ENCODE data around the gene COL9A3. TPM values are rescaled to one million over a fixed set of nuclear protein-coding genes. Genes with fewer than 3 reads are reported as not detected.
"Not testable (repeated sequence)": the region's sequence is repeated elsewhere in the genome, so short reads cannot be mapped to it uniquely, and the experiment has no call there.

Gene COL9A3
- total RNA-seq, 2 experiments from 2014 or later = 0.42 to 0.82 TPM

DNA sequence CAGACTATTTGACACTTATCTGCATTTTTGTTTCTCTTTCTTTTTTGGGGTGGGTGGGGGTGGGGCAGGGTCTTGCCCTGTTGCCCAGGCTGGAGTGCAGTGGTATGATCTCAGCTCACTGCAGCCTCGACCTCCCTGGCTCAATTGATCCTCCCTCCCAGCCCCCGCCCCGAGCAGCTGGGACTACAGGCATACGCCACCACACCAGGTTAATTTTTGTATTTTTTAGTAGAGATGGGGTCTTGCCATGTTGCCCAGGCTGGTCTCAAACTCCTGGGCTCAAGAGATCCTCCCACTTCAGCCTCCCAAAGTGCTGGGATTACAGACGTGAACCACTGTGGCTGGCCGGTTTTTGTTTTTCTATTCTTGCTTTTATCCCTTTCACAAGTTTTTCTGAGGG is 36.5 kb downstream of the COL9A3 start:
- POLR2A ChIA-PET; H3K27me3 Mint-ChIP-seq; DNase-seq; ATAC-seq (ENCODE audit: low read depth); H3K4me3 Mint-ChIP-seq; H3K27ac Mint-ChIP-seq; H3K9me3 Mint-ChIP-seq; H3K4me1 Mint-ChIP-seq: not testable (repeated sequence)
- H3K36me3 Mint-ChIP-seq = peaks cover 21% of the 10 kb centered on the region

DNA sequence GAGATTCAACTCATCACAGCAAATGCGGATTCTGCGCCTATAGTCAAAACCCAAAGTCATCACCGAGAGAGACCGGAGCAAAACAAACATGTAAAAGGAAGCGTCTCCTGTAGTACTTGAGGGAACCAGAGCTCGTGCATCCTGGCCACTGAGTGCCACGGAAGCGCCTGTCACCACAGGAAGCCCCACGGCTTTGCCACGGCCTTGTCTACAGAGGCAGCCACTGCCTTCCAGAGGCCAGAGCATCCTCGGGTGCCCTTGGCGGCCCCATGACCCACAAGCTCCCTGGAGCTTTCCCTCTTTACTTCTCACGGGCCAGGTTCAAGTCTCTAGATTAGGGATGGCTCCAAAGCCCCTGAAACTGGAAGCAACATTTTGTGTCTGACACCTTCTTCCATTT is 37.3 kb downstream of the COL9A3 start:
- H3K9me3 Mint-ChIP-seq = no peaks in the 10 kb centered on the region
- no peak overlapping the region for H3K4me3 Mint-ChIP-seq
- POLR2A ChIA-PET = no interaction called here
- no peaks in the 10 kb centered on the region for H3K27me3 Mint-ChIP-seq
- no peak overlapping the region for H3K27ac Mint-ChIP-seq
- ATAC-seq (ENCODE audit: low read depth) (no peak), DNase-seq (no peak)
- peaks cover 21% of the 10 kb centered on the region for H3K36me3 Mint-ChIP-seq
- peaks cover 7% of the 10 kb centered on the region for H3K4me1 Mint-ChIP-seq

DNA sequence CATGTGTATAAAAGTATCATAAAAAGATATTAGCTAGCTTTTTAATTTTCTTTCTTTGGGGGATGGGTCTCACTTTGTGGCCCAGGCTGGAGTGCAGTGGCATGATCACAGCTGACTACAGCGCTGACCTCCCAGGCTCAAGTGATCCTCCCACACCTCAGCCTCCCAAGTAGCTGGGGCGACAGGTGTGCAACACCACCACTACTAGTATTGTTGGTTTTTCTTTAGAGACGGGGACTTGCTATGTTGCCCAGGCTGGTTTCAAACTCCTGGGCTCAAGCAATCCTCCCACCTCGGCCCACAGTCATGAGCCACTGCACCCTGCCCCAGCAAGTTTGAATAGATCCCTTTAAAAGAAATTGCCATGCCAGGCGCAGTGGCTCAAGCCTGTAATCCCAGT is 38.3 kb downstream of the COL9A3 start:
- ATAC-seq (ENCODE audit: low read depth) (no peak), DNase-seq (no peak)
- Mint-ChIP-seq H3K4me1 (peaks cover 9% of the 10 kb centered on the region), H3K36me3 (peaks cover 19% of the 10 kb centered on the region), H3K4me3 (no peak overlapping the region), H3K27me3 (no peaks in the 10 kb centered on the region), H3K27ac (no peak overlapping the region), H3K9me3 (no peaks in the 10 kb centered on the region)
- POLR2A ChIA-PET = no interaction called here

DNA sequence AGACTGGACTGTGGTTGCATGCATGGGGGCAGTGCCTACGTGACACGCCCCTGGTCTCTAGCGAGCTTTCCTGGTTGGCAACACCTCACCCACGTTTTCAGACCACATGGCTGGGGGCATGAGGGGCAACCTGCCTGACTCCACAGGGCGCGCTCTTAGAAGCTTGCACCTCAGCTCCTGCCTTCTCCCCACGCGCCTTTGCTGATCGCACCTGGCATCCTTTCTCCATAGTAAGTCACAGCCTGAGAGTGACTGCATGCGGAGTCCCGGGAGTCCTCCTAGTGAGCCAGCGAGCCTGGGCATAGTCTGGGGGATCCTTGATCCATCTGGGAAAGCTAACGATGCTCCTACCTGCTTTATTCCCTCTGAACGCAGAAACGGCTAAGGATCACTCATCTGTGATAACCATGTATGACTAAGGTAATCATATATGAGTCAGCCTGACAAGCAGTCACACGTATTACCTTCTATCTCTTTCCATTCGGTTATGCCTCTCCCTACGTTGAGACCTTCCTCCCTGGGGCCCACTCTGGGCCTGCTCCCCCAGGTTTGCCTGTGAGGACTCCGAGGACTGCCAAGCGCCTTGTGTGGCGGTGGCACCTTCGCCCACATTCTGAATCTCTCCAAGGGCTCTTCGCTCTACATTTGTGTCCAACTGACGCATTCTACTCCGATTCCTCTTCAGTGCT is 40.2 kb downstream of the COL9A3 start:
- ATAC-seq (ENCODE audit: low read depth) = no peak

GRCh38 chr20:62858058-62858830 is 41.4 kb downstream of the COL9A3 start:
- Mint-ChIP-seq H3K27me3 (peaks cover 13% of the 10 kb centered on the region), H3K9me3 (no peaks in the 10 kb centered on the region), H3K36me3 (peaks cover 11% of the 10 kb centered on the region), H3K4me3 (no peak overlapping the region), H3K27ac (no peak overlapping the region), H3K4me1 (peaks cover 14% of the 10 kb centered on the region)
- POLR2A ChIA-PET = interaction anchor here (0.8 kb wide), 2 partner anchors 12 to 27 kb away, joined by 3 read pairs; no protein-coding TSS in a partner anchor
- no peak for DNase-seq
- ATAC-seq (ENCODE audit: low read depth) = no peak

More for the DNA sequence above, 40.2 kb downstream of the COL9A3 start:
- Mint-ChIP-seq H3K36me3 (peaks cover 19% of the 10 kb centered on the region), H3K27me3 (peaks cover 5% of the 10 kb centered on the region), H3K9me3 (no peaks in the 10 kb centered on the region), H3K4me1 (peaks cover 13% of the 10 kb centered on the region), H3K27ac (no peak overlapping the region), H3K4me3 (no peak overlapping the region)
- DNase-seq = no peak
- POLR2A ChIA-PET = no interaction called here

DNA sequence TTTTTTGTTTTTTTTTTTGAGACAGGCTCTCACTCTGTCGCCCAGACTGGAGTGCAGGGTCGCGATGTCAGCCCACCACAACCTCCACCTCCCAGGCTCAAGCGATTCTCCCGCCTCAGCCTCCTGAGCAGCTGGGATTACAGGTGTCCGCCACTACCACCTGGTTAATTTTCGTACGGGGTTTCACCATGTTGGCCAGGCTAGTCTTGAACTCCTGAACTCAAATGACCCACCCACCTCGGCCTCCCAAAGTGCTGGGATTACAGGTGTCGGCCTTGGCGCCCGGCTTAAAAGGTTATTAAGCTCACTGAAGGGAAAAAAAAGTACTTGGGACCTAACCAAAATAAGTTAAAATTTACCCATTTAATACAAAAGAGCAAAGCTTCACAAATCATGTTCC is 42.9 kb downstream of the COL9A3 start:
- Mint-ChIP-seq H3K27me3 (peaks cover 16% of the 10 kb centered on the region), H3K36me3 (peaks cover 8% of the 10 kb centered on the region), H3K4me3 (peak overlapping the region; percentile 59), H3K9me3 (no peaks in the 10 kb centered on the region), H3K4me1 (peaks cover 13% of the 10 kb centered on the region), H3K27ac (no peak overlapping the region)
- POLR2A ChIA-PET = no interaction called here
- no peak for ATAC-seq (ENCODE audit: low read depth)
- DNase-seq = no peak

GRCh38 chr20:62860391-62860923 is 43.6 kb downstream of the COL9A3 start:
- Mint-ChIP-seq H3K27me3 (peaks cover 17% of the 10 kb centered on the region), H3K36me3 (peaks cover 6% of the 10 kb centered on the region), H3K4me3 (peak overlapping the region; percentile 59), H3K27ac (no peak overlapping the region), H3K9me3 (no peaks in the 10 kb centered on the region), H3K4me1 (peaks cover 13% of the 10 kb centered on the region)
- no peak for DNase-seq
- ATAC-seq (ENCODE audit: low read depth) = peak; percentile 6
- POLR2A ChIA-PET = interaction anchor here (1.3 to 1.5 kb wide), 2 partner anchors 27 to 65 kb away, joined by 4 read pairs; partner anchors contain the start of gene DIDO1

DNA sequence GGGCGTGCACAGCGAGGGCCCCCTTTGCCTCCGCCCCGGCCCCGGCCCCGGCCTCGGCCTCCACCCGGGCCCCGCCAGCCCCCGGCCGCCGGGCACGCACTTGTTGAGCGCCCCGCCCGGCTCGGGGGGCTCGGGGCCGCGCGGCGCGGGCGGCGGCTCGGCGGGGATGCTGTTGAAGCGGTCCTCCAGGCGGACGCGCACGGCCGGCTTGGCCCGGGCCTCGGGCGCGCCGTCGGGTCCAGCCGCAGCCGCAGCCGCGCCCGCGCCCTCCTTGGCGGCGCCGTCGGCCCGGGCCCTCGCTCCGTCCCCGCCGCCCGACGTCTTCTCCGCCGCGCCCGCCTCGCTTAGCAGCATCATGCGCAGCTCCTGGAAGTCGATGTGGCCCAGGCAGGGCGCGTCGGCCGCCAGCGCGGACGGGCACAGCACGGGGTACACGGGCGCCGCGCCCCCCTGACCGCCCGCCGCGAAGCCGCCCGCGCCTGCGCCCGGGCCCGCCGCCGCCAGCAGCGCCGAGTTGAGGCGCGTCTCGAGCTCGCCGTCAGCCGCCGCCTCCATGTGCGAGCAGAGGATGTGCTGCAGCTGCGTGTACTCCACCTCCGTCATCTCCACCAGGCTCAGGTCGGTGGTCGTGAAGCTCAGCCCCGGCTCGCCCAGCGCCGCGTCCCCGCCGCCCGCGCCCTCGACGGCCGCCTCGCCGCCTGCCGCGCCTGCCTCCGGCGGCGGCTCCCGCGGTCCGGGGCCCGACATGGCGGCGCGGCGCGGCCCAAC is 44.3 kb downstream of the COL9A3 start:
- H3K27me3 Mint-ChIP-seq = peaks cover 18% of the 10 kb centered on the region
- POLR2A ChIA-PET = interaction anchor here (0.9 to 1.5 kb wide), 4 partner anchors 26 to 67 kb away, joined by 3 to 4 read pairs (median 4); partner anchors contain the start of gene DIDO1
- no peaks in the 10 kb centered on the region for H3K9me3 Mint-ChIP-seq
- H3K4me3 Mint-ChIP-seq = peak overlapping the region; percentile 37
- peaks cover 6% of the 10 kb centered on the region for H3K36me3 Mint-ChIP-seq
- peaks cover 13% of the 10 kb centered on the region for H3K4me1 Mint-ChIP-seq
- no peak overlapping the region for H3K27ac Mint-ChIP-seq
- ATAC-seq (ENCODE audit: low read depth) (peak; percentile 40), DNase-seq (peak; percentile 50)

DNA sequence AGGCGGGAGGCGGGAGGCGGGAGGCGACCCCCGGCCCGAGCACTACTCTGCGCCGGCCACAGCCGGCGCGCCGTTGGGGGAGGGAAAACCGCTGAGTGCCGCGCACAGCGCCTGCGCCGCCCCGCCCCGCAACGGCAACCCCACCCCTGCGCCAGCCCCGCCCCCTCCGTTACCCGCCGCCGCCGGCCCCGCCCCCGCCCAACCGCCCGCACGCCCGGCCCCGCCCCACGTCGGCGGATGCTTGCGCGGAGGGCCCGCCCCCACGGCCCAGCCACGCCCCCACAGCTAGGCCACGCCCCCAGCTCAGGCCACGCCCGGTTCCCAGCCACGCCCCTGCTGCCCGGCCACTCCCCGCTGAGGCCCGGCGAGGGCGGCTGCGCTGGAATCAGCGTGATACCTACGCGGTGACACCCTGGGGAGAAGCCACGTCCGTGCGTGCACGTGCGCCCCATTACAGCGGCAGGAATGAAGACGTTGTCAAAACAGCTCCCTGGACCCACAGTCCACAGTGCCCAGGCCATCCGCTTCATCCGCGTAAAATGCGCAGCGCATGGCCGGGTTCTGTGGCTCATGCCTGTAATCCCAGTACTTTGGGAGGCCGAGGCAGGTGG is 45.0 kb downstream of the COL9A3 start, which contains the start of gene TCFL5:
TSS of gene TCFL5 (minus strand) at position 97 of the 611 bp plus-strand sequence. CDS start 152 bp downstream, outside the sequence.
- Mint-ChIP-seq H3K27ac (peak within 1 kb of the TSS; percentile 36), H3K27me3 (peaks cover 18% of the 10 kb centered on the region), H3K9me3 (no peaks in the 10 kb centered on the region), H3K4me1 (peaks cover 13% of the 10 kb centered on the region), H3K36me3 (peaks cover 5% of the 10 kb centered on the region), H3K4me3 (peak within 1 kb of the TSS; percentile 64)
- ATAC-seq (ENCODE audit: low read depth) (peak; percentile 83), DNase-seq (peak; percentile 99)
- POLR2A ChIA-PET = interaction anchor here (0.7 to 1.5 kb wide), 6 partner anchors 25 to 439 kb away, joined by 3 to 5 read pairs (median 4); partner anchors contain the start of gene DIDO1

DNA sequence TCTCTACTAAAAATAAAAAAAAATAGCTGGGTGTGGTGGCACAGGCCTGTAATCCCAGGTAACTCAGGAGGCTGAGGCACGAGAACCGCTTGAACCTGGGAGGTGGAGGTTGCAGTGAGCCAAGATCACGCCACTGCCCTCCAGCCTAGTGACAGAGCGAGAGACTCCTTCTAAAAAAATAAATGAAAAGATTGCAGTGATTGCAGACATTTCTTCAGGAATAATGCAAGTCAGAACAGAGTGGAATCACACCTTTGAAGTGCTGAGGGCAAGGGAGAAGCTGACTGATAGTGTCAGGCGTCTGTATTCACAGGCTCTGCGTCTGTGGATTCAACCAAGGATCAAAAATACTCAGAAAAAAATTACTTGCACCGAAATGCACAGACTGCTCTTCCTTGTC is 47.4 kb downstream of the COL9A3 start:
- Mint-ChIP-seq H3K27ac (no peak overlapping the region), H3K27me3 (peaks cover 26% of the 10 kb centered on the region)
- POLR2A ChIA-PET = no interaction called here

DNA sequence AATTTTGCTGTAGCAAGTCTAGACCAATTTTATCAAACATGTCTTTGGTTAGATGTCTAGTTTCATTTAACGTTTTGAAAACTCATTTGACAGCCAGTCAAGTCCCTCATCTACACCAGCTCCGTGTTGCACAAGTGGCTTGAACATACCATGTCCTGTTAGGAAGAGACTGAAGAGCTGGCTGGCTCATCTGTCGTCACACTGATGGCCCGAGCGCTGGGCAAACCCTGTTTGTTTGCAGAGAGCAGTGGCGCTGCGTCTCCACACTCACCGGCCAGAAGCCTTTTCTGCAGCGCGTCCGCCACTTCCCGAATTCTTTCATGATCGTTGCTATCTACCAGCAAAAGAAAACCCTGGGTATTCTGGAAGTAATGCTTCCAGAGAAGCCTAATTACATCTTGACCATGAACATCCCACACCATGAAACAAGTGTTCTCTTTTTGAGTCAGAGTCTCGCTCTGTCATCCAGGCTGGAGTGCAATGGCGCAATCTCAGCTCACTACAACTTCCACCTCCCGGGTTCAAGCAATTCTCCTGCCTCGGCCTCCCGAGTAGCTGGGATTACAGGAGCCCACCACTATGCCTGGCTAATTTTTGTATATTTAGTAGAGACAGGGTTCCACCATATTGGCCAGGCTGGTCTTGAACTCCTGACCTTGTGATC is 55.5 kb downstream of the COL9A3 start:
- Mint-ChIP-seq H3K4me1 (peaks cover 10% of the 10 kb centered on the region), H3K36me3 (no peaks in the 10 kb centered on the region), H3K27ac (no peak overlapping the region), H3K9me3 (no peaks in the 10 kb centered on the region), H3K4me3 (no peak overlapping the region), H3K27me3 (peaks cover 7% of the 10 kb centered on the region)
- ATAC-seq (ENCODE audit: low read depth) (no peak), DNase-seq (no peak)
- POLR2A ChIA-PET = no interaction called here

More for the DNA sequence above, 47.4 kb downstream of the COL9A3 start:
- Mint-ChIP-seq H3K36me3 (no peaks in the 10 kb centered on the region), H3K4me1 (peaks cover 10% of the 10 kb centered on the region), H3K9me3 (no peaks in the 10 kb centered on the region), H3K4me3 (no peak overlapping the region)
- no peak for ATAC-seq (ENCODE audit: low read depth)
- DNase-seq = no peak

- Mint-ChIP-seq H3K4me1 (peaks cover 10% of the 10 kb centered on the region), H3K27ac (no peak overlapping the region), H3K9me3 (no peaks in the 10 kb centered on the region), H3K36me3 (no peaks in the 10 kb centered on the region), H3K4me3 (no peak overlapping the region), H3K27me3 (peaks cover 5% of the 10 kb centered on the region)
- no peak for ATAC-seq (ENCODE audit: low read depth)
- POLR2A ChIA-PET = no interaction called here
- no peak for DNase-seq
These were observed 56.0 kb downstream of the COL9A3 start for GRCh38 chr20:62872862-62873261.

Measured in activated naive CD8-positive, alpha-beta T cell treated with anti-CD3 and anti-CD28 coated beads, Interleukin-2, amount 10 ng/mL, durations not matched to agents 7 days and 5 days (primary cell).